LNCAP (cell line): ENCODE results near the gene ERG.

Experiments used
- TF ChIP-seq, protein P1 (sequence below): fragments of 450-650 bp; IDR thresholded peaks from 2 replicates; pipeline ENCODE4 v1.5.1; 2017; ENCODE audit warnings: mild to moderate bottlenecking

The ERG gene

DNA sequence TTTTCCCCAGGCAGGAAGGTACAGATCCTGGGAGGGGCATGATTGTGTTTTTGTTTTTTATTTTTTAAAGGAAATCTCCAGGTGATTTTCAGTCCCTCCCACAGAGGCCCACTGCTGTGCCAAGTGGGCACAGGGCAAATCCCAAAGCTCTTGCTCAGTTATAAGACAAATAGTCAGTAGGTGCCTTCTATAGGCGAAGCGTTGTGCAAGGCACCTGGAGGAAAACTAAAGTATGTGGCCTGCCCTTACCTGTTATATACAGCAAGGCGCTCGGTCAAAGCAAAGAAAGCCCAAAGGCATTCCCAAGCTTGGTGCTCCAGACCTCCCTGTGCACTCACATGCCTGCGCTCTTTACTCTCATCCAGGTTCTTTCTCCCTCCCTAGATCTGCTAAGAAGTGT is 160.5 kb downstream of the ERG start:
- TF ChIP-seq, protein P1, sequence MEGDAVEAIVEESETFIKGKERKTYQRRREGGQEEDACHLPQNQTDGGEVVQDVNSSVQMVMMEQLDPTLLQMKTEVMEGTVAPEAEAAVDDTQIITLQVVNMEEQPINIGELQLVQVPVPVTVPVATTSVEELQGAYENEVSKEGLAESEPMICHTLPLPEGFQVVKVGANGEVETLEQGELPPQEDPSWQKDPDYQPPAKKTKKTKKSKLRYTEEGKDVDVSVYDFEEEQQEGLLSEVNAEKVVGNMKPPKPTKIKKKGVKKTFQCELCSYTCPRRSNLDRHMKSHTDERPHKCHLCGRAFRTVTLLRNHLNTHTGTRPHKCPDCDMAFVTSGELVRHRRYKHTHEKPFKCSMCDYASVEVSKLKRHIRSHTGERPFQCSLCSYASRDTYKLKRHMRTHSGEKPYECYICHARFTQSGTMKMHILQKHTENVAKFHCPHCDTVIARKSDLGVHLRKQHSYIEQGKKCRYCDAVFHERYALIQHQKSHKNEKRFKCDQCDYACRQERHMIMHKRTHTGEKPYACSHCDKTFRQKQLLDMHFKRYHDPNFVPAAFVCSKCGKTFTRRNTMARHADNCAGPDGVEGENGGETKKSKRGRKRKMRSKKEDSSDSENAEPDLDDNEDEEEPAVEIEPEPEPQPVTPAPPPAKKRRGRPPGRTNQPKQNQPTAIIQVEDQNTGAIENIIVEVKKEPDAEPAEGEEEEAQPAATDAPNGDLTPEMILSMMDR = no peak

GRCh38 chr21:38334866-38335265 is 163.4 kb downstream of the ERG start:
- TF ChIP-seq, protein P1 = no peak

DNA sequence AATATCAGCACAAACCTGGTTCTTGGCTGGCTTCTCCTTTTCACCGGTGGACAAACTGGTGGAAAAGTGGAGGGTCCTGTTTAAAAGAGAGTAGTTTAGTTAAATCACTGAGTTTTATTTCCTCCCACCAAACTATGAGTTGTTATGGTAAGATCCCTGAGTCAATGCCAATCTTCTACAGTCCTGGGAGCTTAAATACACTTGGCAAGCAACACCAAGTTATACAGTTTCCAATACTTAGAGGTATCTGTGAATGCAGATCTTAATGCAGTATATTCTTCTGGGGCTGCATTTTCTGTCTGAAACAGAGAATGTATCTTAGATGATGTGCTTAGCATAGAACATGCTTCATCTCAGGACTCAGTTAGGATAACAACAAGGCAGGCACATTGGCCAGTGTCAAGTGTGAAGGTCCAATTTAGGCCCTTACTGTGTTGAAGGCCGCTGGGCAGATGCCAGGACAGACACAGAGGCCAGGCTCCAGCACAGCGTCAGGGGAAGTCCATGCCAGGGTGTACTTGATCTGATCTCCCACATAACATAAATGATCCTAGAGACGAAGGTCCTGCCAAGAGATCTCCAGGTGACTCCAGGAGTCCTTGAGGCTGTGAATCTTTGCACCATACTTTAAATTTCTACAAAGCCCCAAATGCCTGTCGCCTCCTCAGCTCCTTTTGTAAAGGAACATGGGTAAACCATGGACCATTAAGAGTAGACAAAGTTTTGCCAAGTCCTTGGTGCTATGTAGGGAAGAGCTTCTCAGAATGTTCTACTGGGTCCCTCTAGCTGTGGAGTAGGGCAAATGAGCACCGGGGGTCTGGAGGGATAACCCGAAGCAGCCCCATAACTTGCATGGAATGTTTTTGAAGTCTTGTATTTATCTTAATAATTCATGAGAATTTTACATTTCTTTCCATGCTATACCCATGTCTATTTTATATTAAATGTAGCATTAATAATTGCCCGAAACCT is 164.7 kb downstream of the ERG start:
- TF ChIP-seq, protein P1 = no peak

DNA sequence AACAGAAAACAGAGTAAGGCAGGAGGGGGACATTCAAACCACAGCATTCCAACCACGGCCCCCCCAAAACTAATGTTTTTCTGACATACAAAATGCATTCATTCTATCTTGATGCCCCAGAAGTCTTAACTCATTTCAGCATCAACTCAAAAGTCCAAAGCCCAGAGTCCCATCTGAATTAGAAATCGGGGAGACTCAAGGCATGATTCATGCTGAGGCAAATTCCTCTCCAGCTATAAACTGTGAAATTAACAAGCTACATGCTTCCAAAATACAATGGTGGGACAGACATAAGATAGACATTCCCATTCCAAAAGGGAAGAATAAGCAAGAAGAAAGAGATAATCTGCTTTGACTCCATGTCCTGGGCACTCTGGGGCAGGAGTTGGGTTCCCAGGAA is 167.6 kb downstream of the ERG start:
- TF ChIP-seq, protein P1 = no peak
